ENCODE results near the gene TBC1D19.

GRCh38 chr4:26763063-26763462, 179.2 kb downstream of the TBC1D19 start:
- TF ChIP-seq, protein P1, sequence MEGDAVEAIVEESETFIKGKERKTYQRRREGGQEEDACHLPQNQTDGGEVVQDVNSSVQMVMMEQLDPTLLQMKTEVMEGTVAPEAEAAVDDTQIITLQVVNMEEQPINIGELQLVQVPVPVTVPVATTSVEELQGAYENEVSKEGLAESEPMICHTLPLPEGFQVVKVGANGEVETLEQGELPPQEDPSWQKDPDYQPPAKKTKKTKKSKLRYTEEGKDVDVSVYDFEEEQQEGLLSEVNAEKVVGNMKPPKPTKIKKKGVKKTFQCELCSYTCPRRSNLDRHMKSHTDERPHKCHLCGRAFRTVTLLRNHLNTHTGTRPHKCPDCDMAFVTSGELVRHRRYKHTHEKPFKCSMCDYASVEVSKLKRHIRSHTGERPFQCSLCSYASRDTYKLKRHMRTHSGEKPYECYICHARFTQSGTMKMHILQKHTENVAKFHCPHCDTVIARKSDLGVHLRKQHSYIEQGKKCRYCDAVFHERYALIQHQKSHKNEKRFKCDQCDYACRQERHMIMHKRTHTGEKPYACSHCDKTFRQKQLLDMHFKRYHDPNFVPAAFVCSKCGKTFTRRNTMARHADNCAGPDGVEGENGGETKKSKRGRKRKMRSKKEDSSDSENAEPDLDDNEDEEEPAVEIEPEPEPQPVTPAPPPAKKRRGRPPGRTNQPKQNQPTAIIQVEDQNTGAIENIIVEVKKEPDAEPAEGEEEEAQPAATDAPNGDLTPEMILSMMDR (IDR thresholded peaks at IDR 0.05): no peak
- TF ChIP-seq, protein P2, sequence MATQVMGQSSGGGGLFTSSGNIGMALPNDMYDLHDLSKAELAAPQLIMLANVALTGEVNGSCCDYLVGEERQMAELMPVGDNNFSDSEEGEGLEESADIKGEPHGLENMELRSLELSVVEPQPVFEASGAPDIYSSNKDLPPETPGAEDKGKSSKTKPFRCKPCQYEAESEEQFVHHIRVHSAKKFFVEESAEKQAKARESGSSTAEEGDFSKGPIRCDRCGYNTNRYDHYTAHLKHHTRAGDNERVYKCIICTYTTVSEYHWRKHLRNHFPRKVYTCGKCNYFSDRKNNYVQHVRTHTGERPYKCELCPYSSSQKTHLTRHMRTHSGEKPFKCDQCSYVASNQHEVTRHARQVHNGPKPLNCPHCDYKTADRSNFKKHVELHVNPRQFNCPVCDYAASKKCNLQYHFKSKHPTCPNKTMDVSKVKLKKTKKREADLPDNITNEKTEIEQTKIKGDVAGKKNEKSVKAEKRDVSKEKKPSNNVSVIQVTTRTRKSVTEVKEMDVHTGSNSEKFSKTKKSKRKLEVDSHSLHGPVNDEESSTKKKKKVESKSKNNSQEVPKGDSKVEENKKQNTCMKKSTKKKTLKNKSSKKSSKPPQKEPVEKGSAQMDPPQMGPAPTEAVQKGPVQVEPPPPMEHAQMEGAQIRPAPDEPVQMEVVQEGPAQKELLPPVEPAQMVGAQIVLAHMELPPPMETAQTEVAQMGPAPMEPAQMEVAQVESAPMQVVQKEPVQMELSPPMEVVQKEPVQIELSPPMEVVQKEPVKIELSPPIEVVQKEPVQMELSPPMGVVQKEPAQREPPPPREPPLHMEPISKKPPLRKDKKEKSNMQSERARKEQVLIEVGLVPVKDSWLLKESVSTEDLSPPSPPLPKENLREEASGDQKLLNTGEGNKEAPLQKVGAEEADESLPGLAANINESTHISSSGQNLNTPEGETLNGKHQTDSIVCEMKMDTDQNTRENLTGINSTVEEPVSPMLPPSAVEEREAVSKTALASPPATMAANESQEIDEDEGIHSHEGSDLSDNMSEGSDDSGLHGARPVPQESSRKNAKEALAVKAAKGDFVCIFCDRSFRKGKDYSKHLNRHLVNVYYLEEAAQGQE (IDR thresholded peaks at IDR 0.05; ENCODE audit: insufficient read depth in 1 of 2, low read depth in 2 of 2, low read length in 1 of 2): no peak
- TF ChIP-seq POLR2AphosphoS5 (IDR thresholded peaks at IDR 0.05; ENCODE audit: low read depth, low read length): no peak
- TF ChIP-seq TCF7L2 (IDR thresholded peaks at IDR 0.05; ENCODE audit: low read depth, low read length): no peak

Measured in Panc1 (cell line).